GM10266 (cell line): ENCODE data around the gene OR52E2.

Experiments
- DNase-seq: peaks from one replicate; pipeline ENCODE4 v3.0.0; 2012; ENCODE audit errors: extremely low spot score
- CTCF ChIP-seq: IDR thresholded peaks from 2 replicates; pipeline ENCODE4 v1.5.1; 2012; ENCODE audit warnings: mild to moderate bottlenecking, low read depth; ENCODE audit not compliant: control insufficient read depth, insufficient read depth; ENCODE audit errors: missing control alignments

OR52E2 gene

GRCh38 chr11:5046226-5046625, 13.2 kb downstream of the OR52E2 start, which contains the start of gene OR52J3:
TSS of gene OR52J3 (plus strand) at chr11:5046526. CDS start at chr11:5046526, 0 bp downstream.
- TF ChIP-seq CTCF, result no peak
- DNase-seq, result no peak

GRCh38 chr11:5043380-5043779, 16.0 kb downstream of the OR52E2 start:
- no peak for DNase-seq

GRCh38 chr11:5042091-5042490, 17.3 kb downstream of the OR52E2 start:
- no peak for TF ChIP-seq CTCF
- DNase-seq, result no peak

More at GRCh38 chr11:5043380-5043779, 16.0 kb downstream of the OR52E2 start:
- TF ChIP-seq CTCF, result no peak

GRCh38 chr11:5040876-5041275, 18.6 kb downstream of the OR52E2 start:
- no peak for TF ChIP-seq CTCF
- no peak for DNase-seq

GRCh38 chr11:5038341-5038740, 21.1 kb downstream of the OR52E2 start:
- no peak for DNase-seq
- no peak for TF ChIP-seq CTCF

GRCh38 chr11:5037926-5038325, 21.5 kb downstream of the OR52E2 start:
- no peak for TF ChIP-seq CTCF
- no peak for DNase-seq

GRCh38 chr11:5036669-5037068, 22.8 kb downstream of the OR52E2 start:
- TF ChIP-seq CTCF, result no peak
- no peak for DNase-seq
